ENCODE measurements around the gene PDE10A.

Gene PDE10A

DNA sequence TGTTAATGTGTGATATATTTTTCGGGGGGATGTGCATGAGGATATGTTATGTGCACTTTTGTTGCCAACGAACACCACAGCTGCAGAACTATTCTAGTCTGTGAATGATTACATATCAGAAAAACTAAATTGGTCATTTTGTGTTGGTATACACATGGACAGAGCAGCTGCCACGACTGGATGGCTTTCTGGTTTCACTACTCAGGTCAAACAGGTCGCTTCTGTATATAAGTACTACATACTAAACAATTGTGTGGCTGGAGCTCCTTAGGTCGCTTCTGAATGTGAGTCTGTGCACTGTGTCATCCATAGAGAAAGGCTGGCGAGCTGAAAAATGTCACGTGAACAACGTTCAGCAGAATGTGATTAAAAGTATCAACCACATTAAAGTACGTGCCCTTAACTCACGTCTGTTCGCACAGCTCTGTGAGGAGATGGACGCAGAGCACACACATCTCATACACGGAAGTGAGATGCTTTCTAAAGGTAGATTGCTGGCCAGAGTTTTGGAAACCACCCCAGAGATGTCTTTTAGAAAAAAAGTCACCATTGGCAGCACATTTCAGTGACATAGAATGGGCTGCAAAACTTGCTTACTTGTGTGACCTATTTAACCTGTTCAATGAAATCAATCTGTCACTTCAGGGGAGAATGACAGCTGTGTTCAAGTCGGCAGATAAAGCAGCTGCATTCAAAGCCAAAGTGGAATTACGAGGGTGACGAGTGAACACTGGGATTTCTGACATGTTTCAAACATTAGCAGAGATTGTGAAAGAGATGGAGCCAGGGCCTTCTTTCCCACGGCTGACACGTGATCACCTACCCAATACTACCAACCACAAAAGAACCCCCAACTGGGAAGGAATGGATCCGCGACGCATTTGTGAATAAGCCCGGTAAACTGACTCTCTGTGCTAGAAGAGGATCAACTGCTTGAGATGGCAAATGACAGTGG lies 176.6 kb downstream of the PDE10A start:
- TF ChIP-seq TAF1 (IDR thresholded peaks at IDR 0.05; ENCODE audit: borderline replicate concordance, insufficient read depth, low read length) (no peak), POLR2AphosphoS5 (IDR thresholded peaks at IDR 0.05; ENCODE audit: low read depth, low read length) (no peak), FOXP2 (optimal IDR thresholded peaks at IDR 0.05; ENCODE audit: borderline replicate concordance, extremely low read depth, extremely low read length, insufficient read depth) (no peak), SIN3A (IDR thresholded peaks at IDR 0.05; ENCODE audit: borderline replicate concordance, insufficient read depth, low read length) (no peak)
- TF ChIP-seq, protein P1, sequence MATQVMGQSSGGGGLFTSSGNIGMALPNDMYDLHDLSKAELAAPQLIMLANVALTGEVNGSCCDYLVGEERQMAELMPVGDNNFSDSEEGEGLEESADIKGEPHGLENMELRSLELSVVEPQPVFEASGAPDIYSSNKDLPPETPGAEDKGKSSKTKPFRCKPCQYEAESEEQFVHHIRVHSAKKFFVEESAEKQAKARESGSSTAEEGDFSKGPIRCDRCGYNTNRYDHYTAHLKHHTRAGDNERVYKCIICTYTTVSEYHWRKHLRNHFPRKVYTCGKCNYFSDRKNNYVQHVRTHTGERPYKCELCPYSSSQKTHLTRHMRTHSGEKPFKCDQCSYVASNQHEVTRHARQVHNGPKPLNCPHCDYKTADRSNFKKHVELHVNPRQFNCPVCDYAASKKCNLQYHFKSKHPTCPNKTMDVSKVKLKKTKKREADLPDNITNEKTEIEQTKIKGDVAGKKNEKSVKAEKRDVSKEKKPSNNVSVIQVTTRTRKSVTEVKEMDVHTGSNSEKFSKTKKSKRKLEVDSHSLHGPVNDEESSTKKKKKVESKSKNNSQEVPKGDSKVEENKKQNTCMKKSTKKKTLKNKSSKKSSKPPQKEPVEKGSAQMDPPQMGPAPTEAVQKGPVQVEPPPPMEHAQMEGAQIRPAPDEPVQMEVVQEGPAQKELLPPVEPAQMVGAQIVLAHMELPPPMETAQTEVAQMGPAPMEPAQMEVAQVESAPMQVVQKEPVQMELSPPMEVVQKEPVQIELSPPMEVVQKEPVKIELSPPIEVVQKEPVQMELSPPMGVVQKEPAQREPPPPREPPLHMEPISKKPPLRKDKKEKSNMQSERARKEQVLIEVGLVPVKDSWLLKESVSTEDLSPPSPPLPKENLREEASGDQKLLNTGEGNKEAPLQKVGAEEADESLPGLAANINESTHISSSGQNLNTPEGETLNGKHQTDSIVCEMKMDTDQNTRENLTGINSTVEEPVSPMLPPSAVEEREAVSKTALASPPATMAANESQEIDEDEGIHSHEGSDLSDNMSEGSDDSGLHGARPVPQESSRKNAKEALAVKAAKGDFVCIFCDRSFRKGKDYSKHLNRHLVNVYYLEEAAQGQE (IDR thresholded peaks at IDR 0.05; ENCODE audit: insufficient read depth in 1 of 2, low read depth in 2 of 2, low read length in 2 of 2) = no peak

DNA sequence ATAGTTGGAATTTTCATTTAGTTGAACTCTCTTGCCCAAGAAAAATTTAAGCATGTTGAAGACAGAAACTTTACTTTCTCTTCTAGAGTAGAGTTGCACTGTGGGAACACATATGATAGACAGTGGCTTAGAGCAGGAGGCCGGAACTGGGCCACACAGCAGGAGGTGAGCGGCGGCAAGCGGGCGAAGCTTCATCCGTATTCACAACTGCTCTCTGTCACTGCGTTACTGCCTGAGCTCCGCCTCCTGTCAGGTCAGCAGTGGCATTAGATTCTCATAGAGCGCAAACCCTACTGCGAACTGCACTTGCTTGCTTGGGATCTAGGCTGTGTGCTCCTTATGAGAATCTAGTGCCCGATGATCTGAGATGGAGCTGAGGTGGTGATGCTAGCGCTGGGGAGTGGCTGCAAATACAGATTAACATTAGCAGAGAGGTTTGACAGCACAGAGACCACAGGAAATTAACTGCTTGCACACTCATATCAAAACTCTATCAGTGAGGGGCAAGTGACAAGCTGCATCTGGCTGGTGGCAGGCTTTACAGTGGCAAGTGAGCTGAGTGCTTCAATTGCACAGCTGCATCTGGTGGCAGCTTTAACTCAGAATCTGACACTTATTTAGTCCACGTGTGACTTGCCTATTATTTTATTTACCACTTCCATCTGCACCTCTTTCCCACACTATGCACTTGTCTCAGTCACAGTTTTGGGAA lies 178.7 kb downstream of the PDE10A start:
- TF ChIP-seq POLR2AphosphoS5 (IDR thresholded peaks at IDR 0.05; ENCODE audit: low read depth, low read length) (no peak), TAF1 (IDR thresholded peaks at IDR 0.05; ENCODE audit: borderline replicate concordance, insufficient read depth, low read length) (no peak), FOXP2 (optimal IDR thresholded peaks at IDR 0.05; ENCODE audit: borderline replicate concordance, extremely low read depth, extremely low read length, insufficient read depth) (no peak), SIN3A (IDR thresholded peaks at IDR 0.05; ENCODE audit: borderline replicate concordance, insufficient read depth, low read length) (no peak)
- TF ChIP-seq, protein P1 (IDR thresholded peaks at IDR 0.05; ENCODE audit: insufficient read depth in 1 of 2, low read depth in 2 of 2, low read length in 2 of 2) = no peak

DNA sequence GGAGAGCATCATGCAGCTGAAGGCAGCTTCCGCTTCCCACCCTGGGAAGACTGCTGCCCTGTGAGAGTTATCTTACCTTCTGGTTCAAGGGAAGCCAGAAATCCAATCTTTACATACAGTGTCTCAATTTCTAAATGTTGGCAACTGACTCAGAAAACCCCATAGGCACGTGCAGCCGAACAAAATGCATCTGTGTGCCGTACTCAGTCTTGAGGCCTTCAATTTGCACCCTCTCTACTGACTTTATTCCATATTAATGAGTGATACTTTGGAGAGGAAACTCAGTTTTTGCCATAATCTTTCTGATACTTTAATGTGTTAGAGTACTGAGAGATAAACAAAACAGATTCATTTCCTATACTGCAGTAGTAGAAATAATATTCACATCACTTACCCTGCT lies 181.1 kb downstream of the PDE10A start:
- TF ChIP-seq, protein P1 (IDR thresholded peaks at IDR 0.05; ENCODE audit: insufficient read depth in 1 of 2, low read depth in 2 of 2, low read length in 2 of 2) = no peak
- TF ChIP-seq SIN3A (IDR thresholded peaks at IDR 0.05; ENCODE audit: borderline replicate concordance, insufficient read depth, low read length) (no peak), POLR2AphosphoS5 (IDR thresholded peaks at IDR 0.05; ENCODE audit: low read depth, low read length) (no peak)

DNA sequence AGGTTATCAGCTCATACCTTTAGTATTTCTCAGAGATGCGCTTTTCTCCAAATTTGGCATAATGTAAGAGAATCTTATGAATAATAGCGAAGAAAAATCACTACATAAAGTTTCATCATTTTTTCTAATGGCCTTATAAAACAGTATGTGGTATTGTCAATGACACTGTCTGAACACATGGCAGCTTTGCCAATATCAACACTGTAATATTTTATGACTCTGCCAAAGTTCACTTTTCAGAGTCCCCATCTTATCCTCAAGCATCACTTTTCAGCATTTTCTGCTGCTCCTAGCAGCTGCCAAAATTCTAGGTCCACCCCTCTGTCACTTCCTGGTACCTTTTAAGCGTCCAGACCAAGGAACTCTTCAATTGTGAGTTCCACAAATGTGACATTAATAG lies 182.1 kb downstream of the PDE10A start:
- TF ChIP-seq TAF1 (IDR thresholded peaks at IDR 0.05; ENCODE audit: borderline replicate concordance, insufficient read depth, low read length) (no peak), SIN3A (IDR thresholded peaks at IDR 0.05; ENCODE audit: borderline replicate concordance, insufficient read depth, low read length) (no peak), POLR2AphosphoS5 (IDR thresholded peaks at IDR 0.05; ENCODE audit: low read depth, low read length) (no peak), FOXP2 (optimal IDR thresholded peaks at IDR 0.05; ENCODE audit: borderline replicate concordance, extremely low read depth, extremely low read length, insufficient read depth) (no peak)
- TF ChIP-seq, protein P1 (IDR thresholded peaks at IDR 0.05; ENCODE audit: insufficient read depth in 1 of 2, low read depth in 2 of 2, low read length in 2 of 2) = no peak

Measured in PFSK-1 (cell line).